DND-41 (cell line): ENCODE measurements around the gene MKX.

Experiments used
- ATAC-seq: fragments of 200-7000 bp; cut with Tn5 transposase; 3 replicates; pipeline ENCODE4 v1.9.1; 2021; ENCODE audit warnings: low read depth; ENCODE audit not compliant: insufficient read depth
- DNase-seq: peaks from one replicate; pipeline ENCODE4 v3.0.0-alpha.2; 2020
- H2AFZ ChIP-seq: 2 replicates; pipeline ENCODE4 v1.6.0; 2012; ENCODE audit warnings: low read depth, low read length
- H3K27ac ChIP-seq: 2 replicates; pipeline ENCODE4 v1.5.1; 2012; ENCODE audit warnings: low read length, inconsistent platforms
- H3K27me3 ChIP-seq: fragments of 200-600 bp; sonication (generic); 2 replicates; pipeline ENCODE4 v1.6.0; 2012; ENCODE audit warnings: low read length, mild to moderate bottlenecking, inconsistent platforms; ENCODE audit not compliant: insufficient read depth, poor library complexity
- H3K36me3 ChIP-seq: 2 replicates; pipeline ENCODE4 v1.5.1; 2012; ENCODE audit warnings: low read length, inconsistent platforms; ENCODE audit not compliant: insufficient read depth
- H3K4me1 ChIP-seq: 2 replicates; pipeline ENCODE4 v1.5.1; 2012; ENCODE audit warnings: mild to moderate bottlenecking, low read length; ENCODE audit not compliant: insufficient read depth
- H3K4me2 ChIP-seq: 2 replicates; pipeline ENCODE4 v1.6.0; 2012; ENCODE audit warnings: mild to moderate bottlenecking, moderate library complexity, low read length, inconsistent platforms; ENCODE audit not compliant: insufficient read depth
- H3K4me3 ChIP-seq, 2 experiments: fragments of 200-600 bp in 1 of 2; shearing (Covaris generic) in 1 of 2; 2 replicates each; pipeline ENCODE4 v1.5.1; 2012 to 2016; ENCODE audit warnings: inconsistent platforms in 2 of 2, low read length in 2 of 2, mild to moderate bottlenecking in 2 of 2, low read depth in 1 of 2, moderate library complexity in 1 of 2
- H3K79me2 ChIP-seq: 2 replicates; pipeline ENCODE4 v1.6.0; 2012; ENCODE audit warnings: low read length, inconsistent platforms; ENCODE audit not compliant: insufficient read depth
- H3K9ac ChIP-seq: 2 replicates; pipeline ENCODE4 v1.6.0; 2012; ENCODE audit warnings: low read depth, mild to moderate bottlenecking, inconsistent platforms, low read length, moderate library complexity
- H3K9me3 ChIP-seq: 2 replicates; pipeline ENCODE4 v1.5.1; 2012; ENCODE audit warnings: low read length, moderate library complexity, mild to moderate bottlenecking, inconsistent platforms; ENCODE audit not compliant: insufficient read depth, severe bottlenecking
- H4K20me1 ChIP-seq: 2 replicates; pipeline ENCODE4 v1.6.0; 2012; ENCODE audit warnings: low read length; ENCODE audit not compliant: insufficient read depth
- EZH2 ChIP-seq: IDR thresholded peaks from 3 replicates; pipeline ENCODE4 v1.6.1; 2012; ENCODE audit warnings: borderline replicate concordance, low read depth, mild to moderate bottlenecking, moderate library complexity, low read length, inconsistent platforms; ENCODE audit not compliant: severe bottlenecking
- TF ChIP-seq, protein P1 (sequence below): IDR thresholded peaks from 2 replicates; pipeline ENCODE4 v1.5.1; 2012; ENCODE audit warnings: borderline replicate concordance, low read length, moderate library complexity, mild to moderate bottlenecking; ENCODE audit not compliant: poor library complexity, severe bottlenecking; ENCODE audit errors: extremely low read depth

The MKX gene, protein sequence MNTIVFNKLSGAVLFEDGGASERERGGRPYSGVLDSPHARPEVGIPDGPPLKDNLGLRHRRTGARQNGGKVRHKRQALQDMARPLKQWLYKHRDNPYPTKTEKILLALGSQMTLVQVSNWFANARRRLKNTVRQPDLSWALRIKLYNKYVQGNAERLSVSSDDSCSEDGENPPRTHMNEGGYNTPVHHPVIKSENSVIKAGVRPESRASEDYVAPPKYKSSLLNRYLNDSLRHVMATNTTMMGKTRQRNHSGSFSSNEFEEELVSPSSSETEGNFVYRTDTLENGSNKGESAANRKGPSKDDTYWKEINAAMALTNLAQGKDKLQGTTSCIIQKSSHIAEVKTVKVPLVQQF

DNA sequence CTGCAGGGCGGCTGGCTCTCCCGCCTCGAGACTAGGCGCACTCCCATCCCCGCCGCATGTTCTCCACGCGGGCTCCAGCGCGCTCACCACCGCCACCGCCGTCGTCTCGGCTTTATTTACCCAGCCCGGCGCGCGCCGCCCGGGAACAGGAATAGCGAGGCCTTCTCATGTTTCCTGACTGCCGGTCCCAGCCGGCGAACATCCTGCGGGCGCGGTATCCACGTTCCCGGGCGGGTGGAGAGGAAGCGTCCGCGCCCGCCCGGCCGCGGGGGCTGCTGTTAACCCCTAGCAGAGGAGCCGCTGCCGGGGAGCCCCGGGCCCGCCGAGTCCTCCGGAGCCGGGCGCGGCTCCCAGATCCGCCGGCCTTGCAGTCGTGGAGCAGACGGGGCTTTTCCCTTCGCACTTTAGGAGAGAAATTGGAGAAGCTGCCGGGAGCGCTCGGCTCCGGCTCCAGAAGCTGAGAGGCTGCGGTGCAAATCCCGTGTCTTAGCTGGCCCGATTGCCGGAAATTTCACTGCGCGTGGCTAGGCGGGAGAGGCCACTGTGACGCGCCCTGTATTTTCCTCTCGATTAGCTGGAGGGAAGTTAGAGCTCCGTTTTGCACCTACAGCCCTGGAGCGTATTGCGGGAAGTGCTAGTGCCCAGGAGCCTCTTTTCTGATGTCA is at the start of gene MKX:
MKX (minus strand) TSS at position 88 of the 665 bp plus-strand sequence. CDS start 2,404 bp downstream, outside the sequence.
- peaks cover 22% of the 10 kb centered on the region for H3K9me3 ChIP-seq
- no peak within 1 kb of the TSS for H3K27ac ChIP-seq
- no peak within 1 kb of the TSS for H3K4me3 ChIP-seq
- H4K20me1 ChIP-seq, result no peaks in the 10 kb centered on the region
- no peaks in the 10 kb centered on the region for H3K27me3 ChIP-seq
- ATAC-seq (no peak), DNase-seq (no peak)
- no peaks in the 10 kb centered on the region for H3K36me3 ChIP-seq
- TF ChIP-seq, protein P1, sequence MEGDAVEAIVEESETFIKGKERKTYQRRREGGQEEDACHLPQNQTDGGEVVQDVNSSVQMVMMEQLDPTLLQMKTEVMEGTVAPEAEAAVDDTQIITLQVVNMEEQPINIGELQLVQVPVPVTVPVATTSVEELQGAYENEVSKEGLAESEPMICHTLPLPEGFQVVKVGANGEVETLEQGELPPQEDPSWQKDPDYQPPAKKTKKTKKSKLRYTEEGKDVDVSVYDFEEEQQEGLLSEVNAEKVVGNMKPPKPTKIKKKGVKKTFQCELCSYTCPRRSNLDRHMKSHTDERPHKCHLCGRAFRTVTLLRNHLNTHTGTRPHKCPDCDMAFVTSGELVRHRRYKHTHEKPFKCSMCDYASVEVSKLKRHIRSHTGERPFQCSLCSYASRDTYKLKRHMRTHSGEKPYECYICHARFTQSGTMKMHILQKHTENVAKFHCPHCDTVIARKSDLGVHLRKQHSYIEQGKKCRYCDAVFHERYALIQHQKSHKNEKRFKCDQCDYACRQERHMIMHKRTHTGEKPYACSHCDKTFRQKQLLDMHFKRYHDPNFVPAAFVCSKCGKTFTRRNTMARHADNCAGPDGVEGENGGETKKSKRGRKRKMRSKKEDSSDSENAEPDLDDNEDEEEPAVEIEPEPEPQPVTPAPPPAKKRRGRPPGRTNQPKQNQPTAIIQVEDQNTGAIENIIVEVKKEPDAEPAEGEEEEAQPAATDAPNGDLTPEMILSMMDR, result no peak
- no peak for TF ChIP-seq EZH2
- no peaks in the 10 kb centered on the region for H3K79me2 ChIP-seq
- H2AFZ ChIP-seq, result no peak within 1 kb of the TSS
- H3K9ac ChIP-seq, result no peak within 1 kb of the TSS
- no peak within 1 kb of the TSS for H3K4me2 ChIP-seq
- H3K4me1 ChIP-seq, result no peaks in the 10 kb centered on the region

DNA sequence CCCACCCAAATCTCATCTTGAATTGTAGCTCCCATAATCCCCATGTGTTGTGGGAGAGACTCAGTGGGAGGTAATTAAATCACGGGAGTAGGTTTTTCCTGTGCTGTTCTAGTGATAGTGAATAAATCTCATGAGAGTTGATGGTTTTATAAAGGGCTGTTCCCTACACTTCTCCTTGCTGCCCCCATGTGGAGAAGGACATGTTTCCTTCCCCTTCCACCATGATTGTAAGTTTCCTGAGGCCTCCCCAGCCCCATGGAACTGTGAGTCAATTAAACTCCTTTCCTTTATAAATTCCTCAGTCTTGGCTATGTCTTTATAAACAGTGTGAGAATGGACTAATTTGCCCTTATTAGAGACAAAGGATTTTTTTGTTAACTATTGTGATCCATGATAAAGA is 48.5 kb upstream of the MKX start:
- H3K4me1 ChIP-seq, result no peaks in the 10 kb centered on the region
- H3K27me3 ChIP-seq, result peaks cover 3% of the 10 kb centered on the region
- H3K27ac ChIP-seq, result no peak overlapping the region
- no peaks in the 10 kb centered on the region for H4K20me1 ChIP-seq
- H3K4me2 ChIP-seq, result no peak overlapping the region
- H3K9ac ChIP-seq, result no peak overlapping the region
- H3K79me2 ChIP-seq, result no peaks in the 10 kb centered on the region
- no peak overlapping the region for H3K4me3 ChIP-seq
- DNase-seq (no peak), ATAC-seq (no peak)
- H3K9me3 ChIP-seq, result no peaks in the 10 kb centered on the region
- no peak overlapping the region for H2AFZ ChIP-seq
- no peaks in the 10 kb centered on the region for H3K36me3 ChIP-seq
- TF ChIP-seq, protein P1, result peak; percentile 25
- no peak for TF ChIP-seq EZH2

DNA sequence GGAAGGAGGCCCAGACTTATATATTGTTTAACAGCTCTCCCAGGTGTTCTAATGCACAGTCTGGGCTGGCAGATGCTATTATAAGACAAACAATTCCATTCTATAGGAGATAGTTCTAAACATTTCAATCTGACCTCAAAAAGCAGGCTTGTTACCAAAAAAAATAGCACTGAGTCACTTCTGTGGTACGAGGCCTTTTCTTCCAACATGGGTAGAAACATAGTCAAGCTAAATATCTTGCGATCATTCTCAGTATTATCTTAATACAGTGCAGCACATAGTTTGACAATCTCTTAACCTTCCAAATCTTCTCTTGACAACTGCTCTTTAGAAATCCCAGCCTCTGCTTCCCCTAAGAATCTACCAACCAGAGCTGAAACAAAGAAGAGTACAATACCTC is 46.6 kb upstream of the MKX start:
- H3K36me3 ChIP-seq, result no peaks in the 10 kb centered on the region
- TF ChIP-seq, protein P1, result no peak
- no peak for TF ChIP-seq EZH2
- H3K9me3 ChIP-seq, result no peaks in the 10 kb centered on the region
- H2AFZ ChIP-seq, result no peak overlapping the region
- H3K27ac ChIP-seq, result no peak overlapping the region
- H3K79me2 ChIP-seq, result no peaks in the 10 kb centered on the region
- ATAC-seq (no peak), DNase-seq (no peak)
- H3K27me3 ChIP-seq, result no peaks in the 10 kb centered on the region
- H3K4me3 ChIP-seq, result no peak overlapping the region
- H3K4me2 ChIP-seq, result no peak overlapping the region
- H3K9ac ChIP-seq, result no peak overlapping the region
- H3K4me1 ChIP-seq, result no peaks in the 10 kb centered on the region
- H4K20me1 ChIP-seq, result no peaks in the 10 kb centered on the region
